Loucy (cell line): Measurements from ENCODE around the gene NOS1.

ENCODE experiments used
- H2AFZ ChIP-seq: fragments of 200-600 bp; sonication (generic); 2 replicates; pipeline ENCODE4 v1.6.0; 2016; ENCODE audit warnings: antibody characterized with exemption, mild to moderate bottlenecking, low read length, moderate library complexity
- H3F3A ChIP-seq: fragments of 200-600 bp; 2 replicates; pipeline ENCODE4 v1.6.0; 2016; ENCODE audit warnings: antibody characterized with exemption, low read depth, mild to moderate bottlenecking
- H3K27me3 ChIP-seq: fragments of 200-600 bp; sonication (generic); 2 replicates; pipeline ENCODE4 v1.6.1; 2014; ENCODE audit warnings: low read length, mild to moderate bottlenecking; ENCODE audit not compliant: insufficient read depth, poor library complexity, severe bottlenecking
- H3K36me3 ChIP-seq: fragments of 200-600 bp; sonication (generic); 2 replicates; pipeline ENCODE4 v1.6.1; 2016; ENCODE audit warnings: low read length; ENCODE audit not compliant: insufficient read depth
- H3K4me1 ChIP-seq: fragments of 200-600 bp; sonication (generic); 2 replicates; pipeline ENCODE4 v1.5.1; 2014; ENCODE audit warnings: low read length, mild to moderate bottlenecking; ENCODE audit not compliant: insufficient read depth, poor library complexity, severe bottlenecking
- H3K4me2 ChIP-seq: fragments of 200-600 bp; sonication (generic); 2 replicates; pipeline ENCODE4 v1.6.0; 2014; ENCODE audit warnings: antibody characterized with exemption, low read length, low read depth, mild to moderate bottlenecking; ENCODE audit not compliant: poor library complexity, severe bottlenecking
- H3K4me3 ChIP-seq: fragments of 200-600 bp; sonication (generic); 2 replicates; pipeline ENCODE4 v1.5.1; 2014; ENCODE audit warnings: low read length, mild to moderate bottlenecking, mixed read lengths; ENCODE audit not compliant: poor library complexity, severe bottlenecking
- H3K79me2 ChIP-seq: fragments of 200-600 bp; sonication (generic); 2 replicates; pipeline ENCODE4 v1.6.1; 2014; ENCODE audit warnings: low read length; ENCODE audit not compliant: insufficient read depth
- H3K9ac ChIP-seq: fragments of 200-600 bp; sonication (generic); 2 replicates; pipeline ENCODE4 v1.6.0; 2014; ENCODE audit warnings: mild to moderate bottlenecking, low read depth, low read length, moderate library complexity; ENCODE audit not compliant: poor library complexity, severe bottlenecking
- H3K9me2 ChIP-seq: fragments of 200-600 bp; sonication (generic); replicated peaks from 2 replicates; pipeline ENCODE4 v1.6.1; 2016; ENCODE audit warnings: low read depth, low read length, mixed read lengths
- H3K9me3 ChIP-seq: fragments of 200-600 bp; sonication (generic); 2 replicates; pipeline ENCODE4 v1.6.1; 2014; ENCODE audit warnings: mild to moderate bottlenecking, antibody characterized with exemption, low read length, low read depth; ENCODE audit not compliant: insufficient read depth
- H4K20me1 ChIP-seq: fragments of 200-600 bp; sonication (generic); 2 replicates; pipeline ENCODE4 v1.6.0; 2014; ENCODE audit warnings: antibody characterized with exemption, low read length, mild to moderate bottlenecking; ENCODE audit not compliant: insufficient read depth, poor library complexity, severe bottlenecking
- EZH2phosphoT487 ChIP-seq: fragments of 200-600 bp; IDR thresholded peaks from 2 replicates; pipeline ENCODE4 v1.6.1; 2018; ENCODE audit warnings: antibody characterized with exemption, mild to moderate bottlenecking, moderate library complexity, borderline replicate concordance
- TF ChIP-seq, protein P1 (sequence below): fragments of 200-600 bp; sonication (generic); conservative IDR thresholded peaks from 2 replicates; pipeline ENCODE4 v1.5.1; 2014; ENCODE audit warnings: mild to moderate bottlenecking, antibody characterized with exemption, low read length

NOS1 gene

DNA sequence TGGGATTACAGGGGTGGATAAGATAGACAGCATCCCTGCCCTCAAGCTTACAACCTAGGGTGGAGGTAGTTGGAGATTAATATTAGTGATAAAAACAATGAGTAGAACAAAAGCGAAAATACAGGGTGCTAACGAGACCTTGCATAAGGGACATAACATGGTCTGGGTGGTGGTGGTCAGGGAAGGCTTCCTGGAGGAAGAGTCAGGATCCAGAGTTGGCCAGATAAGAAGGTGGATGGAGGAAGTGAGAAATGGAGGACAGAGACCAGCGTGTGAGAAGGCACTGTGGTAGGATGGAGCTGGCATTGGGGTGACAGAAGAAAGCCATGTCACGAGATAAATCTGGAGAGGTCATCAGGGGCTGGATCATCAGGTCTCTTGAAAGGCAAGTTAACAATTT lies 19.2 kb downstream of the NOS1 start:
- Histone ChIP-seq H2AFZ (no peak overlapping the region), H3K4me3 (no peak overlapping the region), H3K4me2 (no peak overlapping the region), H3K36me3 (no peaks in the 10 kb centered on the region), H3K4me1 (no peaks in the 10 kb centered on the region), H3F3A (no peaks in the 10 kb centered on the region), H3K9me2 (no peaks in the 10 kb centered on the region), H4K20me1 (no peaks in the 10 kb centered on the region), H3K27me3 (no peaks in the 10 kb centered on the region), H3K79me2 (no peaks in the 10 kb centered on the region), H3K9me3 (no peaks in the 10 kb centered on the region), H3K9ac (no peak overlapping the region)
- TF ChIP-seq, protein P1, sequence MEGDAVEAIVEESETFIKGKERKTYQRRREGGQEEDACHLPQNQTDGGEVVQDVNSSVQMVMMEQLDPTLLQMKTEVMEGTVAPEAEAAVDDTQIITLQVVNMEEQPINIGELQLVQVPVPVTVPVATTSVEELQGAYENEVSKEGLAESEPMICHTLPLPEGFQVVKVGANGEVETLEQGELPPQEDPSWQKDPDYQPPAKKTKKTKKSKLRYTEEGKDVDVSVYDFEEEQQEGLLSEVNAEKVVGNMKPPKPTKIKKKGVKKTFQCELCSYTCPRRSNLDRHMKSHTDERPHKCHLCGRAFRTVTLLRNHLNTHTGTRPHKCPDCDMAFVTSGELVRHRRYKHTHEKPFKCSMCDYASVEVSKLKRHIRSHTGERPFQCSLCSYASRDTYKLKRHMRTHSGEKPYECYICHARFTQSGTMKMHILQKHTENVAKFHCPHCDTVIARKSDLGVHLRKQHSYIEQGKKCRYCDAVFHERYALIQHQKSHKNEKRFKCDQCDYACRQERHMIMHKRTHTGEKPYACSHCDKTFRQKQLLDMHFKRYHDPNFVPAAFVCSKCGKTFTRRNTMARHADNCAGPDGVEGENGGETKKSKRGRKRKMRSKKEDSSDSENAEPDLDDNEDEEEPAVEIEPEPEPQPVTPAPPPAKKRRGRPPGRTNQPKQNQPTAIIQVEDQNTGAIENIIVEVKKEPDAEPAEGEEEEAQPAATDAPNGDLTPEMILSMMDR, result no peak
- no peak for TF ChIP-seq EZH2phosphoT487

DNA sequence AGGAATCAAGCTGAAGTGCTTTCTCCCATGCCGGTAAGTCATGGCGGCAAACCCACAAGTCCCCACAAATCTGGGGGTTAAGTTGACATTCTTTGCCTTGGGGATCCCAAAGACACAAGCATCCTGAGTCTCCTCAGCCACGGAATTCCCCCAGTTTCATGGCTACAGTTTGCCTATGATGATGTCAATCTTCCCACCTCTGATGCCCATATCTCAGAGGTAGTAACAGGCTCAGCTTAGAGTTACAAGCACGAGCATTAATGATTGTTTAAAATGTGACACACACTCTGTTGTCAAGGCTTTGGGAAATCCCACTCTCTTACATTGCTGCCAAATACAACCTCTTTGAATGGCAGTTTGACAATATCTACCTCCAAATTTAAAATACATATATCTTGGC lies 22.3 kb downstream of the NOS1 start:
- Histone ChIP-seq H2AFZ (no peak overlapping the region), H3K4me3 (no peak overlapping the region), H3F3A (no peaks in the 10 kb centered on the region), H3K4me1 (no peaks in the 10 kb centered on the region), H3K36me3 (no peaks in the 10 kb centered on the region), H3K9ac (no peak overlapping the region), H3K27me3 (no peaks in the 10 kb centered on the region), H3K9me2 (no peaks in the 10 kb centered on the region), H3K9me3 (no peaks in the 10 kb centered on the region), H4K20me1 (no peaks in the 10 kb centered on the region), H3K4me2 (no peak overlapping the region), H3K79me2 (no peaks in the 10 kb centered on the region)
- TF ChIP-seq, protein P1, result no peak
- TF ChIP-seq EZH2phosphoT487, result no peak

DNA sequence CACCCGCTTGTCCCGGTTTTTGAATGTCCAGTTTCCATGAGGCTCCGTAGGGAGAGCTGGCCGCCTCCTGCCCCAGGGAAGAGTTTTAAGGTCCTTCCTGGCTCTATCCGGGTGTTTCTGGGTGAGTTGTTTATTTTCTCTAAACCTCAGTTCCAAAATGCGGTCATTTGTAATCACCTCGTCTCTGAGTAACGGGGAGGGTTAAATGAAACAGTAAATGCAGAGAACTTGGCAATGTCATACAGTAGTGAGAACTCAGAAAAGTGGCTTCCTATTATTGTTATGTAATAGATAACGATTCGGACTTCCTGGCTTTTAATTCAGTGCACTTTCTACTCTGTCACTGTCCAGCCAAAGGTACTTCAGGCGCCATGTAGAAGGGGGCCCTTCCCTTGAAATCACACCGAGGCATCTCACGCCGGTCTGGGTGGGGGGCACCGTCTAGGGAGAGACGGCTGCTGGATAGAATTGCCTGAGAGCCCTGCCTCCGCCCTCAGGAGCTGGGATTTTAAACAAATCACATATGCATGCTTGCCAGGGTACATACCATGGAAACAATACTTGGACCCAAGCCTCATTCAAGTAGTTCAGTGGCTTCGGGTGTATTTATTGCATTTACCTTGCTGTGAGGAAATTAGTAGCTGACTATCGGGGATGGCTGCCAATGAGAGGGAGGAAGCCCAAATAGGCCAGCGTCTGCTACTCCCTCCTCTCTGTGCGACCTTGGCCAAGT lies 26.4 kb downstream of the NOS1 start:
- TF ChIP-seq, protein P1, result no peak
- TF ChIP-seq EZH2phosphoT487, result no peak
- Histone ChIP-seq H3K4me1 (no peaks in the 10 kb centered on the region), H3K9me2 (no peaks in the 10 kb centered on the region), H3K36me3 (no peaks in the 10 kb centered on the region), H3K4me2 (no peak overlapping the region), H2AFZ (no peak overlapping the region), H3K79me2 (no peaks in the 10 kb centered on the region), H4K20me1 (no peaks in the 10 kb centered on the region), H3K27me3 (no peaks in the 10 kb centered on the region), H3K9ac (no peak overlapping the region), H3F3A (no peaks in the 10 kb centered on the region), H3K9me3 (no peaks in the 10 kb centered on the region), H3K4me3 (no peak overlapping the region)
